ENCODE data around the gene METTL3.

The METTL3 gene

DNA sequence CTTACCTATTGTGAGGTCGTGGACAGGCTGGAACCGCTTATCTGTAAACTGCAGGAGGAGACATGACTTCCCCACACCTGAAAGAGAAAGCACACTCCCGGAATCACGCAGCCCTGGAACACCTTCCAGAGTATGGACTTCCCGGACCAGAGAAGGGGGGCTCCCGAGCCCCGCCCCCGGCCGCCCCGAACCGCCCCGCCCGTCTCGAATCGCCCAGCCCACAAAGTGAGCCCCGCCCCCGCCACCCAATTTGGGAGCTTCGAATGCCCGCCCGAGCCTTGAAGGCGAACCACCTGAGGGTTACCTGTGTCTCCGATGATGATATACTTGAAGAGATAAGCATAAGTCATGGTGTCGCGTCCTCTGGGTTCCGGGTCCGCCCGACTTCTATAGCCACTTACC, 34.6 kb downstream of the METTL3 start:
- peak; percentile 24 for DNase-seq (ENCODE audit: low read depth)

DNA sequence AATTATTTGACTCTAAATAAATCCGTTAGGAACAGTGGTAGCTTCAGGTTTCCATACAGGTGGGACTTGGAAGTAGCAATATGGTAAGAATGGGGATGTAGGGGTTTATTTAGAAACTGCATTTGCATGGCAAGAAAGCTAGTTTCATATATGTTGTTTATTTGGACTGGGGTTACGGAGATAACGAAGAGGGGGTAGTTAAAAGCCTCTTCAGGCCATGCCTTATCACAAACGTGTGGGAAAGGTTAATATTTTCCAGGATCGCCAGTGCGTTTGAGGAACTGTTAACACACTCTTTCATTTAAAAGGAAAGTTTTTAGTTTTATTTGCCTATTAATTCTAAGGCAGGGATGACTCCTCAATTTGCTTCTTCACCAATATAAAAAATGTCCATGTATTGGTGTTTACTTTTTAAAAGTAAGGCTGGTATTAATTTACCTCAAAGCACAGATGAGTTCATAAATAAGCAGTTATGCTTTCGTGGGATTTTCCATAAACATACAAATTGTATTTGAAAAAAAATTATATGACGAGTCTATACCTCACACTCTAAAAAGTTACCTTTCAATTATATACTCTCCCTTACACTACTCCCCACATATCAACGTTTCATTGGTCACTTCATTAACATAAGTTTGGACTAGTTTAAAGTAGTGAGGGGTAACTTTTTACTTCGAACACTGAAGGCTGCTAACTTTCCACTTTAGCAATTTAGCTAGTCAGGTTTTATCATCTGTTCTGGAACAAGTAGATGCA, 35.2 kb downstream of the METTL3 start:
- no peak for DNase-seq (ENCODE audit: low read depth)

DNA sequence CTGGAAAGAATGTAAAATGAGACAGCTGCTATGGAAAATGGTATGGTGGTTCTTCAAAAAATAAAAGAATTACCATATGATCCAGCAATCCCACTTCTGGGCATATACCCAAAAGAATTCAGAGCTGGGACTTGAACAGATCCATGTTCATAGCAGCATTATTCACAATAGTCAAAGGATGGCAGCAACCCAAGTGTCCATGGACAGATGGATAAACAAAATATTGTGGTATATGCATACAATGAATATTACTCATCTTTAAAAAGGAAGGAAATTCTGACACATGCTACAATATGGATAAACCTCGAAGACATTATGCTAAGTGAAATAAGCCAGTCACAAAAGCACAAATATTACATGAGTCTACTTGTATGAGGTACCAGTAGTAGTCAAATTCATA, 43.5 kb downstream of the METTL3 start:
- no peak for DNase-seq (ENCODE audit: low read depth)

DNA sequence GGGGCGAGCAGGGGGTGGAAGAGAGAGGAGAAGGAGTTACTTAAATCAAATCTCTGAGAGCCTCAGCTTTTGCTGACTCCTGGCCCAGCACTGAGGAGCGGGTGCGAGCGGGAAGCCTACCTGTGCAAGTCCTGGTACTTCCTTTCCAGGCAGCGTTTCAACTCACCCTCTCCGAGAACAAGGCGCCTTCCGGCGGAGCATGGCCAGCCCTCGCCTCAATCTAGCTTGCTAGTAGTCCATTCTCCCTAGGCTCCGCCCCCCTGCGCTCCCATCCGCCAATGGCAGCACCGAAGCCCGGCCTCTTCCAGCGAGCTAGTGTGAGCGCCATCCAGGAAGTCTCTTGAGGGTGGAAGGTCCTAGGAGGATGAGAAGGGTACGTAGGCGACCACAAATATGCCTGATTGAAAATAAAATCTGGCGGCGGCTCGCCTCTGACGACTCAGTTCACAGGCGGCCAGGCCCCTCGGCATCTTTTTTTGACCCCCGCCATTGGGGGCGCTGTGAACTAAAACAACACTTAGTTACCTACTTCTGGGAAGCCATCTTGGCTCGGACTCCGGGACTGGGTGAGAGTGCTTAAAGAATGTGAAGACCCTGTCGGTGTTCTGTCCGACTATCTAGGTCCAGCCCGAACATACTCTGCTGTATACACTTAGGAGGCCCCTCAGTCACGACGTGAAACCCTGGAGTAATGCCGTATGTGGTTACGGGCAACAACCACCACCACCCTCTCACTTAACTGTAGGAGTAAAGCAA, 55.0 kb downstream of the METTL3 start, which contains the start of gene CHD8:
Gene CHD8, minus strand, starts transcription at position 212 of the 756 bp plus-strand sequence. CDS start 24,480 bp downstream, outside the sequence.
- DNase-seq (ENCODE audit: low read depth): peak; percentile 99

DNA sequence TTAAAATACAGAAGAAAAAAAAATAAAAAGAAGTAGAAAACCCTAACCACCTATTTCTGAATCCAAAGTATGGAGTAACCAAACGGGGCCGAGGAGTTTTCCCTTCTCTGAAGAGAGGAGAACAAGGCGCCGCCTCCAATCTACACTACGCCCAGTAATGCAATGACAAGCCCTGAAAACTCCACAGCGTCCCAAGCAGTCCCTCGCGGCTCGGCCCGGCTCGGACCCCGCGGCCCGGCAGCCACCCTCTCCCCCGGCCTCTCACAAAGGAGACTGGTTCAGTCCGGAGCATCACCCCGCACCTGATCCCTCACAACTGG, 55.6 kb downstream of the METTL3 start:
- no peak for DNase-seq (ENCODE audit: low read depth)

DNA sequence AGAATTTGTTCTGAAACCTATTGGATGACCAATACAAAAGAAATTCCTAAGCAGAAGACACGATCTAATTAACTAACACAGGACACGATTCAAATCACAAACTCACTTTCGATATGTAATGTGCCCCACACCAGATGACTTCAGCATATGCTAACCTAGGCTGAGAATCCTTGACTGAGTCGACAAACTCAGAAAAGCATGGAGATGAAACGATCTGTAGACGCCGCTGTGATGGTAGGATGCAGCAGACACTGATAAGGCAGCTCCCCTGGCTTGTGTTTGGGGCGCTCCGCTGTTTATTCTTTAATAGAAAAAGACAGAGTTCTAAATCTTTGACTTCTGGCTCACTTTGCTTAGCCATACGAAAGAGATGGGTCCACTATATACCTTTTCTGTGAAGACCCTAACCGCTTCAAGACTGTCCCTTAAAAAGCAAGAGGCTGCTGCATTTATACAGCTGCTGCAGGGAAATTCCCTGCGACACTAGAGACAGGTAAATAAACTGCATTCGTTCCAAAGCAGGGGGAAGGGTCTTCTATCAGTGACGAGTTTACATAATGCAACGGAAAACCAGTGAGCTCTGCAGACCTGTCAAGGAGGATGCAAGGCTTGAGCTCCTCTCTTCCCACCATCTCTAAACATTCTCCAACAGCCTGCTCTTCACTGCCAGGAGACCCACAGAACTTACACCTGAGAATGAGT, 56.1 kb downstream of the METTL3 start:
- no peak for DNase-seq (ENCODE audit: low read depth)

DNA sequence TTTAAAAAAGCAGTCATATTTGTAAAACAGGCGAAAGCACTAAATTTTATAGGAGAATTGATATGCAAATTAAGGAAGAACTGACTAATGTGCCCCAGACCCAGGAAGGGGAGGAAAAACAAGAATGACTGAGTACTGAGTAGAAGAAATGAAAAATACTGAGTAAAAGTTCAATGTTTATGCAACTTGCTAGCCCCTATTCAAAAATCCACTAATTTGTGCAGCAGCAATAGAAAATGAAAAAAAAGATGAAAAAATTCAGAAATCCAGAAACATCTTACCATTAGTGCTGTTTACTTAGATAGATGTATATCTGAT, 61.3 kb downstream of the METTL3 start:
- DNase-seq (ENCODE audit: low read depth): no peak
